ENCODE measurements around the gene BEST3.
"Not testable (repeated sequence)": the region's sequence is repeated elsewhere in the genome, so short reads cannot be mapped to it uniquely, and the experiment has no call there.

The BEST3 gene

DNA sequence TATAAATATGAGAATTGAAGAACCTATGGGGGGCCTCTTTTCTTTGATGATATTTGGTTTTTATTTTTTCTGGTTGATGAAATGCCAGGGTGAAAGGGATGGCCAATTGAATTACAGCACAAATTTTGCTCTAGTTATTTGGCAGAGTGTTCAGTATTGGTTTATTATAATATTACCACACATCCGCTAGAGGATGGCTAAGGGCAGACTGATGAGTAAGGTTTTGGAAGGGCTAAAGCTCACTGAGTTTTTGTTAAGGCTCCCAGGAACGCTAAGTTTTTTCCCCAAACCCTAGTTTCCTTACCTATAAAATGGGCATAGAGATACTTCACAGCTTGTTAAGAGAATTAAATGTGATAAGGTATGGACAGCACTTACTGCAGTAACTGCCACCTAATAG is 54.1 kb downstream of the BEST3 start:
- no peak for DNase-seq

- DNase-seq: no peak
Measured at GRCh38 chr12:69644511-69644910, 54.6 kb downstream of the BEST3 start.

DNA sequence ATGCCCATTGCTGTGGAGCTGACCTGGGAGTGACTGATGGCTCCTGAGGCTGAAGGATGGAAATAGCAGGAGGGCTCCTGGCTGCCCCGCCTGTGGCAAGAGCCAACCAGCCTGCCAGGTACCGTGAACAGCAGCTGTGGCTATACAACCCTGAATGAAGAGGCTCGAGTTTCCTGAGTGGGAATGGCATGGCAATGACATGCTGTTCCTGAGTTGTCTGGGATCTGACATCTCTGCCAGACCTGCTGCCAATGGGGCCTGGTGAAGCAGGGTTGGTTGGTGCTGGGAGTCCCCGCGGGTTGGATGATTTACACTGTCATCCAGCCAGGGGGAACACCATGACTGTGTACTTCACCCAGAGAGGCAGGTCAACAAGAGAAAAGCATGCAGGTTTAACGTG is 56.6 kb downstream of the BEST3 start:
- DNase-seq: no peak

- no peak for DNase-seq
Measured at GRCh38 chr12:69641546-69641945, 57.6 kb downstream of the BEST3 start.

DNA sequence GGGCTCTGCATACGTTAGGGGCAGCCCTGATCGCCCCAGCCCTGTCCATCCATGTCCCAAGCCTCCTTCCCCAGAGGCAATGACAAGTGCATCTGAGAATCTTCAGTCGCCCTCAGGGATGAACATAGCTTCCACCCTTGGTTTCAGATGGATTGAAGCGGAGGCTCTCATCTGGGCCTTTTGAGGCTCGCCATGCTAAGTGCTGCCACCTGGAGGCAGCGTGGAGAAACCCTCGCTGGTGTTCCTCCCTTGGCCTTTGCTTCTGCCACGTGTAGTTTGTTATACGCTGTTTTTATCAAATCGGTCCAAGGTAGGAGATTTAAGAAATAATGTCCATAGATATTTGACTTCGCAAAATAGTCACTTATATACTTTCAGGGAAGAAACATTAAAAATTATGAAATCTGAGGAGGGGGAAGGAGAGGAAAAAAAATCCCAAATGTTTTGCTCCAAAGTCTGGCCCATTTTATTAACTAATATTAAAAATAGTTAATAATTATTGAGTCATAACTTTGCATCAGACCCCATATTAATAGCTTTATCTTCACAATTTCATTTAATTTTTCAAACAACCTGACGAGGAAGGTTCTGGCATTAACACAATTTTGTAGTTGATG is 59.6 kb downstream of the BEST3 start:
- peak; percentile 10 for DNase-seq

- no peak for DNase-seq
Measured at GRCh38 chr12:69633061-69633460, 66.0 kb downstream of the BEST3 start.

- no peak for DNase-seq
Measured at GRCh38 chr12:69630191-69630590, 68.9 kb downstream of the BEST3 start.

DNA sequence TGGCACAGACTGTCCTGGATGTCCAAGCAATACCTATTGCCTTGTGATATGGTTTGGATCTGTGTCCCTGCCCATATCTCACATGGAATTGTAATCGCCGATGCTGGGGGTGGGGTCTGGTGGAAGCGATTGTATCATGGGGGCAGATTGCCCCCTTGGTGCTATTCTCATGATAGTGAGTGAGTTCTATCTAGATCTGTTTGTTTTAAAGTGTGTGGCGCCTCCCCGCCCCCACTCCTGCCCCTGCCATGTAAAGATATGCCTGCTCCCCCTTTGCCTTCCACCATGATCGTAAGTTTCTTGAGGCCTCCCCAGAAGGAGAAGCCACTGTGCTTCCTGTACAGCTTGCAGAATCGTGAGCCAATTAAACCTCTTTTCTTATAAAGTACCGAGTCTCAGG is 71.6 kb downstream of the BEST3 start:
- DNase-seq: no peak

- DNase-seq: no peak
Measured at GRCh38 chr12:69623970-69624369, 75.1 kb downstream of the BEST3 start.

DNA sequence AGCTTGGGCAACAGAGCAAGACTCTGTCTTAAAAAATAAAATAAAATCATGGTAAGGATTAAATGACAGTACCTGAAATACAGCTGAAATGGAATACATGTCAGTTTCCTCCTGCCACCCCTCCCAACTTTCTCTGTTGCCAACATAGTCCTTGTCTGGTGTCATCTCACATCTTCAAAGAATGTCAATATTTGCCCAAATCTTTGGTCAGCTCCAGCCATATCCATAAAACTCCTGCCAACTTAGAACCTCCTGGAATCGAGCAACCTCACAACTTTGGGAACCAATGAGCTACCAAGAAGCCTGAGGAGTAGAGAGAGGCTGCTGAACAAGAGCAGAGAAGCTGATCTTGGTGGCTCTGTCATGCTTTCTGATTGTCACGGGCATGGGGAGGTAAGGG is 77.6 kb downstream of the BEST3 start:
- no peak for DNase-seq

- no peak for DNase-seq
Measured at GRCh38 chr12:69620921-69621320, 78.2 kb downstream of the BEST3 start.

DNA sequence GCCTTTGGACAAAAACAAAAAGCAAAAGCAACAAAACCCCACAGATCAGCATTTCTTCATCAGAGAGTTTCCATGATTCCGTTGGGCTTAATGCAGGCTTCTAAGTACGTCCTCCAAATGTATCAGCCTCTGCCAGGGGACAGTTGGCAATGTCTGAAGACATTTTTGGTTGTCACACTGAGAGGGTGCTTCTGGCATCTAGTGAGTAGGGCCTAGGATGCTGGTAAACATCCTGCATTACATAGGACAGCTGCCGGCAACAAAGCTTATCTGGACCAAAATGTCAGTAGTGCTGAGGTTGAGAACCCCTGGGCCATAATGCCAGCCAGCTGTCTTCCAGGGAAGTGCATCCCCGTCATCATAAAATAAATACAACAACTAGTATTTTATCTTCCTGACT is 79.0 kb downstream of the BEST3 start:
- DNase-seq: no peak

GRCh38 chr12:69619050-69619449 is 80.1 kb downstream of the BEST3 start:
- no peak for DNase-seq

DNA sequence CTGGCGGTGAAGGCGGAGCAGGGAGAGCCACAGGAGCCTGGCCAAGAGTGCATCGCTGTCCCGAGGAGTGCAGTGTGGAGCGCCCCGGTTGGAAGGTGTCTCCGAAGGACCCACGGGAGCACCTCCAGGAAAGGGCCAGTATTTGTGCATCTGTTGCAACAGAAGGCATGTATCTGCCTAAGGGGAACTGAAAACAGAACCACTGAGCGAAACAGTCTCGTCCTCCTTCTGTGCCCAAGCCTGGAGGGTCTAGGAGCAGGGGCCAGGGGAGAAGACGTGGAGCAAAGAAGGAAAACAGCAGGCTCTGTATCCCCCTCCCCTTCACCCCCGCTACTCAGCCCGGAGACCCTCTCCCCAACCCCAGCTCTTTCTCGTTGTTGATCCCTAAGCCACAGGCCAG is 83.1 kb downstream of the BEST3 start:
- DNase-seq: no peak

DNA sequence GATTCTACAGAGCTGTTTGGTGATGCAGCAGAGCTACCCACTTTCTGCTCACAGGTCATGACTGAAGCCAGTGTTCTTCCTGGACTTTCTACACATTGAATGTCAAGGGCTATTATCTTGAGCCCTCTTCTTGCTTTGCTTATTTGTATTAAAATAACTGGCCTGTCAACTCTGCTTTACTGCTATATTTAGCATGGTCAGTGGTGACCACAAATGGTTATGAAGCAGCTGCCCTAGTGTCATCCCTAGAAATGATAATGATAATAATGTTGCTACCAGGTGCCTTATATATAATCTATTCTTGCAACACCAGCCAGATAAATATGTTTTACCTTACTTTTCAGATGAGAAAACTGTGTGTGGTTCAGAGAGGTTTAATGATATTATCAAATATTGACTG is 85.8 kb downstream of the BEST3 start:
- DNase-seq: no peak

- no peak for DNase-seq
Measured at GRCh38 chr12:69610729-69611128, 88.4 kb downstream of the BEST3 start, which contains the start of gene LRRC10. TSS of gene LRRC10 (minus strand) at chr12:69610907. CDS start at chr12:69610838, 69 bp downstream.

DNA sequence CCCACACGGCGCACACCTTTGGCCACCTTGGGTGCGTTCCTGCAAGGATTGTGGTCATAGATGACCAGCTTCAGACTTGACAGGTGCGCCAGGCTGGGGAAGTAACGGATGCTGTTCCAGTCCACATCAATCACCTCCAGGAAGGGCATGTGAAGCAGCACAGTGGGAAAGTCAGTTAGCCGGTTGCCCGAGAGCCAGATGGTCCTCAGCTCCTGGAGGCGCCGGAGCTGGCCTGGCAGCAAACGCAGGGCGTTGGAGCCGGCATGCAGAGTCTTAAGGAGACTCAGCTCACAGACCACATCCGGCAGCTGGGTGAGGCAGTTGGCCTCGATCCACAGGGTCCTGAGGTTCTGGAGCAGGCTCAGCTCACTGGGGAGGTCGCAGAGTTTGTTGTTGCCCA is 89.0 kb downstream of the BEST3 start:
- no peak for DNase-seq

GRCh38 chr12:69608114-69608513 is 91.0 kb downstream of the BEST3 start:
- no peak for DNase-seq

GRCh38 chr12:69604275-69604674 is 94.8 kb downstream of the BEST3 start:
- DNase-seq: not testable (repeated sequence)

All from NCI-H1436 (cell line).